WI38 (cell line): ENCODE results near the gene ASIC1.
A peak's percentile ranks its signal among the peaks of the same experiment; 100 is the strongest.

Experiments
- H3K4me3 ChIP-seq: 2 replicates; pipeline ENCODE4 v1.5.1; 2011; ENCODE audit warnings: low read depth, mild to moderate bottlenecking, control low read depth, low read length
- TF ChIP-seq, protein P1 (sequence below): IDR thresholded peaks from 2 replicates; pipeline ENCODE4 v1.5.1; 2012; ENCODE audit warnings: low read depth, mild to moderate bottlenecking, control low read depth, low read length

The ASIC1 gene

DNA sequence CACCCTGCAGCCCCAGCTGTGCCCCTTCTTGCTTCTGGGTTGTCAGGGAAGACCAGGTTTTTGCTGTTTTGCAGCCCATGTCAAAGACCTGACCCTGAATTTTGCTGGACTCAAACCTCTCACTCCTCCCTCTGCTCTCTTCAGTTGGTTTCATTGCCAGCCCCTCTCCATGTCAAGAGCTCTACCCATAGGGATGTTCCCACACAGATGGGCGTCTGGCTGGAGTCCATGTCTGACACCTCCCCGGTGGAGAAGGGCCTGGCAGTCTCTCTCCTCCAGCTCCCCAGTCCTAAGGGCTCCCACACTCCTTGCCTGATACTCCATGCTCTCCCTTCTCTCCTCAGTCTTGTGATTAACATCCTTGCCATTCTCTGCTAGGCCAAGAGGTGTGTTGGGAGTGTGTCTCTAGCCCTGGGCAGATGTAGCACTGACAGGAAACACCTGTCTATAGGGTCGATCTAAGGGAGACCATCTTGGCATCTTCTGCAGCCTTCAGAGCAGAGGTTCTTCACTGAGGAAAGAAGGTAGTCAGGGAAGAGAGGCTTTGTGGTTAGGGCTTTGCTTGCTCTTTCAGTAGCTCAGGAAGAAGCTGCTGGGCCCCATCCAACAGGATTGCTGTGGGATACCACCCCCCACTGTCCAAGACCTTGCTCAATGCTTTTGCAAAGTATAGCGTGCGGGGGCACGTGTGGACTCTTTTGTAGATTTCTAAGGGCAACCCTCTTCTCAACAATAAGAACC, 4.7 kb downstream of the ASIC1 start:
- H3K4me3 ChIP-seq: no peak overlapping the region
- TF ChIP-seq, protein P1, sequence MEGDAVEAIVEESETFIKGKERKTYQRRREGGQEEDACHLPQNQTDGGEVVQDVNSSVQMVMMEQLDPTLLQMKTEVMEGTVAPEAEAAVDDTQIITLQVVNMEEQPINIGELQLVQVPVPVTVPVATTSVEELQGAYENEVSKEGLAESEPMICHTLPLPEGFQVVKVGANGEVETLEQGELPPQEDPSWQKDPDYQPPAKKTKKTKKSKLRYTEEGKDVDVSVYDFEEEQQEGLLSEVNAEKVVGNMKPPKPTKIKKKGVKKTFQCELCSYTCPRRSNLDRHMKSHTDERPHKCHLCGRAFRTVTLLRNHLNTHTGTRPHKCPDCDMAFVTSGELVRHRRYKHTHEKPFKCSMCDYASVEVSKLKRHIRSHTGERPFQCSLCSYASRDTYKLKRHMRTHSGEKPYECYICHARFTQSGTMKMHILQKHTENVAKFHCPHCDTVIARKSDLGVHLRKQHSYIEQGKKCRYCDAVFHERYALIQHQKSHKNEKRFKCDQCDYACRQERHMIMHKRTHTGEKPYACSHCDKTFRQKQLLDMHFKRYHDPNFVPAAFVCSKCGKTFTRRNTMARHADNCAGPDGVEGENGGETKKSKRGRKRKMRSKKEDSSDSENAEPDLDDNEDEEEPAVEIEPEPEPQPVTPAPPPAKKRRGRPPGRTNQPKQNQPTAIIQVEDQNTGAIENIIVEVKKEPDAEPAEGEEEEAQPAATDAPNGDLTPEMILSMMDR: no peak

DNA sequence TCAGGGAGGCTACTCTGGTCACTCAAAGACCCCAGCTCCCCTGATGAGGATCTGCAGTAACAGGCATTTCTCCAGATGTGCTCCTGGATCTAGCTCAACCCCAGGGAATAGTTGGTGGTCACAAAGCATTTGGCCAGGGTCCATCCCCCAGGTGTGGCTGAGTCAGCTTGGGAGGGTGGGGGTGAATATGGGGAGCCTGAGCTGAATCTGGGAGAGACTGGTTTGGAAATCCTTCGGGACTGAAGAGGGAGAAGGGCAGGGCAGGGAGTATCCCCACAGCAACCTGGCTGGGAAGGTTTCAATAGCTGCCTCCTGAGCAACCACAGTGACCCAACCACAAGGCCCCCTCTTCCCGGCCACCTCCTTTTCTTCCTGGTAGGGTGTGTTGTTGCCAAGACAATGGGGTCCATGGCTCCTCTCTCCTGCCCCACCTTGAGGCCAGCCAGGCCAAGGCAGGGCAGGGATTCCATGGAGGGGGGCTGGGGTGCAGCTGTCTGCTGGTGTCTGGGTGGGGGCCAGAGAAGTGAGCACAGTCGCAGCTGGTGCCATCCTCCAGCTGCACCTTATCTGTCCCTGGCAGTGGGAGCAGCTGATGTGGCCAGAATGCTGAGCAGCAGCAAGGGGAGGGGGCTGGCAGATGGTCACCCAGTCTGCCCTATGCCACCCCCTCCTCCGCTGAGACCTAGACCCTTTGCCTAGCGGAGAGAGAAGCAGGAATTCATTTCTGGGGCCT, 5.5 kb downstream of the ASIC1 start:
- TF ChIP-seq, protein P1: no peak
- no peak overlapping the region for H3K4me3 ChIP-seq

DNA sequence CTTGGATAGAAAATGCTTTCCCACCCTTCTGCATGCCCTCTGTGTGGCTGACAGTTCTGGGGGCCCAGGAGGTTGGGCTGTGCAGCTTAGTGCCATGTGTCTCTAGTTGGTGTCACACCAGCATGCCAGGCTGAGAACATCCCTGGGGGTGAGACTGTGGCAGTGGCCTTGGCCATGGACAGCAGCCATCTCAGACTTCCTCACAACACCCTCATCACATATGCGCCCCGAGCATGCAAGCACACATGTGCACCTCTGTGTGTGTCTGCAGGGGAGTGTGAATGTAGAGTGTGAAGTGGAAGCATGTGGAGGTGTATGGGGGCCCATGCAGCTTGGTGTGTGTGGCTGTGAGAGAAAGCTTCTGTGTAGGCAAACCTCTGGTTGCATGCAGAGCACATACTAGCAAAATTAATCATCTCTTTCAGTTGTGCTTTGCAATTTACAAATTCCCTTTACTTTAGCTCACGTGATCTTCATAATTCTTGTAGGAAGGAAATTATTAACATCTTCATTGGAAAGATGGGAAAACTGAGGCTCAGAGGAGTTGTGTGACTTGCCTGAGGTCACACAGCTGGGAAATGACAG, 8.4 kb downstream of the ASIC1 start:
- H3K4me3 ChIP-seq: no peak overlapping the region
- TF ChIP-seq, protein P1: no peak

DNA sequence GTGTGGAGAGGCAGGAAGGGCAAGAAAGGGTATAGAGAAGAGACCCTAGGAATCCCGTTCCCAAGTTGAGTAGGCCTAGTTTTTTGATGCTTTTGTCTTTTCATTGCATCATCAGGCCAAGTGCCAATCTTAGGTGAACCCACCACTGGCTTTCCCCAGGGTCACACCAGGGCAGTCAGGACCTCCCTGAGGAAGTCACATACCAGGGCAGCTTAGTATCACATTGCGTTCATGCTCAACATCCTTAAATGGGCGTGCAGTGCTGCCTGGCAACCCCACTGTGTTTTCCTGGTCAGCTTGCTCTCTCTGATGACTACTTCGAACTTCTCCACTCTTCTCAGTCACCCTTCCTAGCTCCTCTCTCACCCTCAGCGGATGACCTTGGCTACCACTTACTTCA, 9.0 kb downstream of the ASIC1 start:
- no peak overlapping the region for H3K4me3 ChIP-seq
- TF ChIP-seq, protein P1: no peak

DNA sequence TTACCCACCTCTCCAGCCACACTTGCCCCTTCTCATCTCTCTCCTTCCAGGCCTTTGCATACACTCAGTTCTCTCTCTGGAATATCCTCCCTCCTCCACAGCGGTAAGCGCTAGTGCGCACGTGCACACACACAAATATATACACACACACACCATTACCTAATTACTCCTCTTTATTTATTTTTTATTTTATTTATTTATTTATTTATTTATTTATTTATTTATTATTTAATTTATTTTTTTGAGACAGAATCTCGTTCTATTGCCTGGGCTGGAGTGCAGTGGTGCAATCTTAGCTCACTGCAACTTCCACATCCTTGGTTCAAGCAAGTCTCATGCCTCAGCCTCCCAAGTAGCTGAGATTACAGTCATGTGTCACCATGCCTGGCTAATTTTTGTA, 11.7 kb downstream of the ASIC1 start:
- TF ChIP-seq, protein P1: no peak
- no peak overlapping the region for H3K4me3 ChIP-seq

DNA sequence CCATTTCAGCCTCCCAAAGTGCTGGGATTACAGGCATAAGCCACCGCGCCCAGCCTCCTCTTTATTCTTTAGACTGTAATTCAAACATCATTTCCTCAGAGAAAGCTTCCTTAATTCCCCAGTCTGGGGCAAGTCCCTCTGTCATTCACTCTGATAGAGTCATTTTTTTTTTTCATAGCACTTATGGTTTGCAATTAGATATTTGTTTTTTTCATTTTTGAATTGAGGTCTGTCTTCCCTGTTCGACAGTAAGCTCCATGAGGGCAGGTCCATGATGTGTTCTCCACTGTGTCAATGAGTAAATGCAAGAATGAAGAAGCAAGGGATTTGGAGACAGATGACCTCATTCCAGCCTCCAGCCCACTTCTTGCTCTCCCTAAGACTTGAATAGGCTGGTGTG, 12.1 kb downstream of the ASIC1 start:
- TF ChIP-seq, protein P1: no peak
- H3K4me3 ChIP-seq: no peak overlapping the region

DNA sequence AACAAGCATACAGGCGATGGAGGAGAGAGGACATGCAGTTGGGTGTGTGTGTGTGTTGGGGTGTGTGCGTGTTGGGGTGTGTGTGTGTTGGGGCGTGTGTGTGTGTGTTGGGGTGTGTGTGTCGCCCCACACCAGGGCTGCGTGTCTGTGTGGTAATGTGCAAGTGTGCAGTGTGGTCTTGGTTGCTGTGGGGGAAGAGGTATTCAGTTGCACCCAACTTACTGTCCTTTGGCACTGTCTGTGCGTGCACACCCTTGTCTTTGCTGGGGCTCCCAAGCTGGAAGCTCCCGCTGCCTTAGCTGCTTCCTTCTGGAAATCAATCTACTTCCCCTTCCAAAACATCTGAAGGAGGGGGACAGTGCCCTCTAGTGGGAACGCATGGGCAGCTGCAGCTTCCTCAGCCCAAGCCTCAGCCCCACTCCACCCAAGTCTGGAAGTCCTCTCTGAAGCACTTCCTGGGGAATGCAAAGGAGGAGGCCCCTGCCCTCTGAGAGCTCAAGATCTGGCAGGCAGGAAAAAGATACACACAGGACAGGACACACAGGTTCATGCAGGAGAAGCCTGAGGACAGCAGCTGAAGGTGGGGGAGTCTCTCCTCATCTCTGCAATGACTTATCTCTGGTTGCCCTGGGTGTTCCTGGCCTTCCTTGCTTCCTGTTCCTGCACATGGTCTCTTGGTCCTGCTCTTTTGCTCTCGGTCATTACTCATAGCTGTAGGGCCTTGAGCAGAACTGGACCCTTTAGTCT, 13.1 kb downstream of the ASIC1 start:
- H3K4me3 ChIP-seq: no peak overlapping the region
- TF ChIP-seq, protein P1: peak; percentile 96
